Tibial artery (tissue), 4 donors: ENCODE data around the gene KCNK18.

ENCODE experiments used
- DNase-seq, 2 donors: peaks; one replicate each; pipeline ENCODE4 v3.0.0-alpha.2; 2019
- H3K27ac ChIP-seq, 2 donors: fragments of 200-600 bp; sonication (generic) in 1 of 2; 1 replicate in 1 of 2; 2 replicates in 1 of 2; pipeline ENCODE4 v1.5.1; 2018 to 2019; ENCODE audit warnings: mild to moderate bottlenecking in 1 of 2
- H3K27me3 ChIP-seq, 2 donors: fragments of 200-600 bp; sonication (generic) in 1 of 2; one replicate each; pipeline versions ENCODE4 v1.5.1 to v1.6.0; 2016 to 2019
- H3K36me3 ChIP-seq, 3 donors: fragments of 200-600 bp; sonication (generic) in 2 of 3; one replicate each; pipeline ENCODE4 v1.5.1; 2016 to 2019; ENCODE audit warnings: mild to moderate bottlenecking in 2 of 3
- H3K4me1 ChIP-seq, 4 donors: fragments of 200-600 bp; sonication (generic) in 2 of 4; 1 replicate in 3 of 4; 2 replicates in 1 of 4; pipeline ENCODE4 v1.5.1; 2016 to 2019
- H3K4me3 ChIP-seq, 2 donors: fragments of 200-600 bp; sonication (generic) in 1 of 2; 1 replicate in 1 of 2; 2 replicates in 1 of 2; pipeline ENCODE4 v1.5.1; 2018 to 2019; ENCODE audit warnings: mild to moderate bottlenecking in 2 of 2
- H3K9me3 ChIP-seq, 3 donors: fragments of 200-600 bp; sonication (generic) in 1 of 3; one replicate each; pipeline ENCODE4 v1.5.1; 2016 to 2019
- intact Hi-C: fragments of 100-400 bp; cut with DNase I; formaldehyde crosslinking; loops from one replicate; pipeline ENCODE4 v1.15.0; 2023; ENCODE audit warnings: low total_unique reads
- TF ChIP-seq, protein P1 (sequence below), 2 experiments: fragments of 200-600 bp in 1 of 2; fragments of 450-650 bp in 1 of 2; IDR thresholded peaks; one replicate each; pipeline ENCODE4 v1.5.1; 2017 to 2019; ENCODE audit warnings: antibody characterized with exemption in 2 of 2, mild to moderate bottlenecking in 1 of 2, moderate library complexity in 1 of 2

KCNK18 gene

DNA sequence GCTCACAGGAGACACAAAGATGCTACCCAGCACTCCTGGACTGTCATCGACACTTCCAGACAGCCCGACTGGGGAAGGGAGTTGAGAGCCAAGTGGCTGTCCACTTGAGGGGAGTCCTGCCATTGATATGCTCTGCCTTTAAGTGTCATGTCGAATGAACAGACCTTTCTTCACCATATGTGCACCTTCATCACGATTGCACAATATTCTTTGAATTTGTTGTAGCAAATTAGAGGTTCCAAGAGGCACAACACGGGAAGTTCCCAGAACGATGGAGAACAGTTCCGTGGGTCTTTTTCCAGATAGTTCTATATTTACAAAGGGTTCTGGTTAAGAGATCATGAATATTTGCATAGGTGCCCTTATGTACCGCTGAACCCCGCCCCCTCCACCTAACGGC lies 59.6 kb downstream of the KCNK18 start:
- Histone ChIP-seq H3K4me3 (no peak overlapping the region), H3K9me3 (no peaks in the 10 kb centered on the region), H3K36me3 (no peaks in the 10 kb centered on the region), H3K4me1 (no peaks in the 10 kb centered on the region), H3K27ac (no peak overlapping the region), H3K27me3 (peaks cover 0 to 40% of the 10 kb centered on the region in 2 donors)
- intact Hi-C loops: no loop called here
- no peak for DNase-seq
- TF ChIP-seq, protein P1, sequence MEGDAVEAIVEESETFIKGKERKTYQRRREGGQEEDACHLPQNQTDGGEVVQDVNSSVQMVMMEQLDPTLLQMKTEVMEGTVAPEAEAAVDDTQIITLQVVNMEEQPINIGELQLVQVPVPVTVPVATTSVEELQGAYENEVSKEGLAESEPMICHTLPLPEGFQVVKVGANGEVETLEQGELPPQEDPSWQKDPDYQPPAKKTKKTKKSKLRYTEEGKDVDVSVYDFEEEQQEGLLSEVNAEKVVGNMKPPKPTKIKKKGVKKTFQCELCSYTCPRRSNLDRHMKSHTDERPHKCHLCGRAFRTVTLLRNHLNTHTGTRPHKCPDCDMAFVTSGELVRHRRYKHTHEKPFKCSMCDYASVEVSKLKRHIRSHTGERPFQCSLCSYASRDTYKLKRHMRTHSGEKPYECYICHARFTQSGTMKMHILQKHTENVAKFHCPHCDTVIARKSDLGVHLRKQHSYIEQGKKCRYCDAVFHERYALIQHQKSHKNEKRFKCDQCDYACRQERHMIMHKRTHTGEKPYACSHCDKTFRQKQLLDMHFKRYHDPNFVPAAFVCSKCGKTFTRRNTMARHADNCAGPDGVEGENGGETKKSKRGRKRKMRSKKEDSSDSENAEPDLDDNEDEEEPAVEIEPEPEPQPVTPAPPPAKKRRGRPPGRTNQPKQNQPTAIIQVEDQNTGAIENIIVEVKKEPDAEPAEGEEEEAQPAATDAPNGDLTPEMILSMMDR (IDR thresholded peaks at IDR 0.05): no peak

DNA sequence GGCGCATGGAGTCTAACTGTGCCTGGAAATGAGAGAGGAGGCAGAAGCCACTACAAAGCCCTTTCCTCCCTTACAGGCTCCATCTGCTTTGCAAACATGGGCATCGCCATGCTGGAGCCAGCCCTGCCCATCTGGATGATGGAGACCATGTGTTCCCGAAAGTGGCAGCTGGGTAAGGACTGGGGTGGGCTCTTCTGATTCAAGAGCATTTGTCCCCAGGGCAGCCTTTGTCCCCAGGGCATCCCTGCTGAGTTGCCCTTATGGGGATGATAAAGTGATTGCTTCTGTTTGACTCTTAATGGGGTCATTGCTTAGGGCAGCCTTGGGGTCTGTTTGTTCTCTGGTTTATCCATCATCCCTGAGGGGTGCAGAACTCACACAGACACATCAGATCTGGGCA lies 60.4 kb downstream of the KCNK18 start:
- Histone ChIP-seq H3K9me3 (no peaks in the 10 kb centered on the region), H3K27me3 (peaks cover 0 to 42% of the 10 kb centered on the region in 2 donors), H3K27ac (no peak overlapping the region), H3K36me3 (no peaks in the 10 kb centered on the region), H3K4me1 (no peaks in the 10 kb centered on the region), H3K4me3 (no peak overlapping the region)
- intact Hi-C loops: no loop called here
- no peak for DNase-seq
- TF ChIP-seq, protein P1 (IDR thresholded peaks at IDR 0.05): no peak

DNA sequence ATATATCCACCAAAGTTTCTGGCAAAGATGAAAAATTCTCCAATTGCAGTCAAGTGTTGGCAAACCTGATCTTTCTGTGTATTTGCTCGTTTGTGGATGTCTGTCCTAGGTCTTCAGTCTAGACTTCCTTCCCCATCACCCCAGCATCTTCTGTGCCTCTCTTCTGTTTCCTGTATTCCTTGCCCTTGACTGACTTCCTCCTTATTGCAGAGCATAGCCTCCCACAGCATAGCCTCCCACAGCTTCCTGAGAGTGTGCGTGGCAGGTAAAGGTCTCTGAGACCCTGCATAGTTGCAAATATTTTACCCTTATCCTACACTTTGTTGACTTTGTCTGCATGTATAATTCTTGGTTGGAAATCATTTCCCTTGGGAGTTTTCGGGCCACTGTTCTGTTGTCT lies 62.0 kb downstream of the KCNK18 start:
- Histone ChIP-seq H3K4me3 (no peak overlapping the region), H3K9me3 (no peaks in the 10 kb centered on the region), H3K4me1 (no peaks in the 10 kb centered on the region), H3K36me3 (no peaks in the 10 kb centered on the region), H3K27me3 (peaks cover 0 to 47% of the 10 kb centered on the region in 2 donors), H3K27ac (no peak overlapping the region)
- TF ChIP-seq, protein P1 (IDR thresholded peaks at IDR 0.05): no peak
- no peak for DNase-seq
- intact Hi-C loops: no loop called here
